ENCODE data around the gene HES7.
"Not testable (repeated sequence)": the region's sequence is repeated elsewhere in the genome, so short reads cannot be mapped to it uniquely, and the experiment has no call there.

Gene HES7

DNA sequence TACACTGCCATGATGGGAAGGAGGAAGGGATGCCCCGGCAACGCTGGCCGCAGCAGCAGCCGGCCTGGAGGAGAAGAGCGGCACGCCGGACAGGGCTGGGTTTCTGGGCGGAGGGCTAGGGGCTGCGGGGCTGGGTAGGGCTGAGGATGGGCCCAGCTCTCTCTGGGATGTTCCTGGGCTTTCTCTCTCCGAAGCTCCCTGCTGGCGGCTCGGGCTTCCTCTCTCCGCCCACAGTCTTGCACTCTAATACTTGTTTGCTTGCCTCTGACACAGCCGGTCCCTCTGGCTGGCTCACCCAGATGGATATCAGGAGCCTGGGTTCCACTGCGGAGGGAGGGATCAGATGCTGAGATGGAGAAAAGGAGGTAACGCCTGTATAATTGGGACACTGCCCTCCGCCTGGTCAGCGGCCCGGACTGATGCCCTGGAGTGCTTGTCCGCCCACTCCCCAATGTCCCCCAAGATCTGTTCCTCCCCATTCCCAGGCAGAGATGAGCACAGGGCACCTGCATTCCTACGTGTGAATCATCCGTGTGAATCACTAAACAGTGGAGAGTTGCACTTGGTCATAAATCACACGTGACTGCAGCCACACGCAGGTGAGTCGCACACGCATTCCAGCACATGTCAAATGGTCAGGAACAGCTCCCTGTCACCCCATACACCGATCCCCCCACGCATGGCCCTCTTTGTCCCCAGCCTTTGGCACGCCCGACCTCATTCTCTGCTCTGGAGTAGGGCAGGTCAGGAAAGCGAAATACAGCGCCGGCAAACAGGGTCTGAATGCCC lies 5.7 kb downstream of the HES7 start, which contains the start of gene ALOXE3:
ALOXE3 (minus strand) TSS at position 535 of the 789 bp plus-strand sequence; CDS start at position 11, 524 bp downstream.
- peaks cover 32% of the 10 kb centered on the region for H3K27me3 ChIP-seq (ENCODE audit: control insufficient read depth, insufficient read depth, low read length)

DNA sequence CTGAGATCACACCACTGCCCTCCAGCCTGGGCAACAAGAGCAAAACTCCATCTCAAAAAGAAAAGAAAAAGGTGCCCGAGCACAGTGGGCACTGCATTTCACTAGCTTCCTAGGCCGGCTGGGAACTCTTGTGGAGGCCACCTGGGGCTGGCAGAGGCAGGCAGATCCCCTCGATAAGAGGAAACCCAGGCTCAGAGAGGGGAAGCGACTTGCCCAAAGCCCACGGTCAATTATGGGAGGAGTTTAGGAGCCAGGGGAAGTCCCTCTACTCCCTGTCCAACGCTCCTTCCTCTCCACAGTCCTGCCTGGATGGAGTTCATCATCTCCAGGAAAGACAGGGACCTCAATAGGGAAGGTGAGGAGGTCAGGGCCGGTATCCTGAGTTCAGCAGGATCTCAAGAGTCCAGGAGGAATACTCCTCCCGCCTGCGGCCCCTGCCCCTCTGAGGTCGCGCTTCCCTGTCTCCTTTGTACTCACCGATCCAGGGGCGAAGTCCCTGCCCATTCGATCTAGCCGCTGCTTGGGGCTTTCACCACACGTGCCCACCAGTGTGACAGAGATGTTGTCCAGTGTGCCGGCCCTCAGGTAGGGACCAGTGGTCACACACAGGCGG lies 6.4 kb downstream of the HES7 start:
- peaks cover 39% of the 10 kb centered on the region for H3K27me3 ChIP-seq (ENCODE audit: control insufficient read depth, insufficient read depth, low read length)
- H3K9me3 ChIP-seq (replicated peaks; ENCODE audit: low read length), result no peaks in the 10 kb centered on the region
- H3K9ac ChIP-seq (ENCODE audit: low read depth, low read length), result peak overlapping the region; percentile 32
- H3K4me2 ChIP-seq (ENCODE audit: low read length), result peak overlapping the region; percentile 96
- peaks cover 17% of the 10 kb centered on the region for H3K4me1 ChIP-seq (ENCODE audit: control insufficient read depth, insufficient read depth, low read length)
- H3K4me3 ChIP-seq (ENCODE audit: low read length), result peak overlapping the region; percentile 70
- H3K36me3 ChIP-seq (ENCODE audit: insufficient read depth, low read length), result no peaks in the 10 kb centered on the region

More for the DNA sequence above, 5.7 kb downstream of the HES7 start, which contains the start of gene ALOXE3:
- Histone ChIP-seq H3K4me2 (ENCODE audit: low read length) (peak within 1 kb of the TSS; percentile 96), H3K36me3 (ENCODE audit: insufficient read depth, low read length) (no peaks in the 10 kb centered on the region), H3K9ac (ENCODE audit: low read depth, low read length) (peak within 1 kb of the TSS; percentile 60), H3K4me1 (ENCODE audit: control insufficient read depth, insufficient read depth, low read length) (peaks cover 24% of the 10 kb centered on the region), H3K9me3 (replicated peaks; ENCODE audit: low read length) (no peaks in the 10 kb centered on the region), H3K4me3 (ENCODE audit: low read length) (peak within 1 kb of the TSS; percentile 70)

DNA sequence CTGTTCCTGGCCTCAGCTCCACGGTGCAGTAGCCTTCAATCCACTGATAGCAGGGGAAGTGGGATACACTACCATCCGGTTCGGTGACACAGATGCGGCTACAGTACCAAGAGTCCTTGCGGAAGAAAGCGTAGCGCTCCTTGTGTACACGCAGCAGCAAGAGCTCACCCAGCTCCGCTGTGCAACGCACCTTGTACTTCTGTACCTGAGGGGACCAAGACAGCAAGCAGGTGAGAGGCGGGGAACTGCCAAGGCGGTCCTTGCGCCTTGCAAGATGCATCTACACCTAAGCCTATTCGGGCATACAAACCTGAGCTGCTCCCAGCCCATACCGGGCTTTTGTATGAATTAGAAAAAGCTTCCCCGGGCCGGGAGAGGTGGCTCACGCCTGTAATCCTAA lies 7.1 kb downstream of the HES7 start:
- Histone ChIP-seq H3K4me3 (ENCODE audit: low read length) (no peak overlapping the region), H3K36me3 (ENCODE audit: insufficient read depth, low read length) (no peaks in the 10 kb centered on the region), H3K27me3 (ENCODE audit: control insufficient read depth, insufficient read depth, low read length) (peaks cover 46% of the 10 kb centered on the region), H3K9me3 (replicated peaks; ENCODE audit: low read length) (no peaks in the 10 kb centered on the region), H3K4me1 (ENCODE audit: control insufficient read depth, insufficient read depth, low read length) (peaks cover 16% of the 10 kb centered on the region), H3K9ac (ENCODE audit: low read depth, low read length) (no peak overlapping the region), H3K4me2 (ENCODE audit: low read length) (no peak overlapping the region)

DNA sequence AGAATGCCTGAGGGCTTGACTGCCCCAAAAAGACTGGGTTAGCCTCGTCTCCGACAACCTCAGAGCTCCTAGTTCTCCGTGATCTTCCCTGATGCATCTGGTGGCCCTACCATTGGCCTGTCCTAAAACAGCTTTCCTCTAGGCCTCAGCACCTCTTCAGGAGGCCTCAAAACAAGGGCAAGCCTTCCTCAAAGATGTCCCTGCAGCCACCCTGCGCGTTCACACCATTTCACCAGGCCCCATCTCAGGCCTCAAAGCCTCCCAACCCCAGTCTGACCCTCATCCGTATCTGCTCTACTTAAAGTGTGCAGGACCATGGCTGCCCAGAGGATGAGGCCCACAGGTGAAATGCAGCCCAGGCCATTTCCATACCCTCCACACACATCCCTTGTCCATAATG lies 13.0 kb downstream of the HES7 start:
- no peaks in the 10 kb centered on the region for H3K36me3 ChIP-seq (ENCODE audit: insufficient read depth, low read length)
- peaks cover 6% of the 10 kb centered on the region for H3K4me1 ChIP-seq (ENCODE audit: control insufficient read depth, insufficient read depth, low read length)
- no peak overlapping the region for H3K9ac ChIP-seq (ENCODE audit: low read depth, low read length)
- H3K27me3 ChIP-seq (ENCODE audit: control insufficient read depth, insufficient read depth, low read length), result peaks cover 53% of the 10 kb centered on the region
- H3K4me3 ChIP-seq (ENCODE audit: low read length), result no peak overlapping the region
- H3K9me3 ChIP-seq (replicated peaks; ENCODE audit: low read length), result no peaks in the 10 kb centered on the region
- H3K4me2 ChIP-seq (ENCODE audit: low read length), result no peak overlapping the region

DNA sequence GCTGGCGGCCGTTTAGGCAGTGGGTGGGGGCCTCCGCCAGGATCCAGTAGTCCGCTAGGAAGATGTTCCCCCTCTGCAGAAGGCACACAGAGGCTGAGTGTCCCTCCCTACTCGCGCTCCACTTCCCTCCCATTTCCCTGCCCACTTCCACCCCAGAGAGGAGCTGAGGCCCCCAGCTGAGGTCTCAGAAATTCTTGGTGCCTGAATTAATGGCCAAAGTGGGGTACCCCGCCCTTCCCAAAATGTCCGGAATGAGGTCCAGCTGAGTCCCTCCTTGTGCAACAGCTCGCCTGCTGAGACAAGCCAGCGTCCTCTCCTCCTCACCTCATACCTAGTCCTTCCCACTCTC lies 13.5 kb downstream of the HES7 start:
- no peaks in the 10 kb centered on the region for H3K9me3 ChIP-seq (replicated peaks; ENCODE audit: low read length)
- H3K27me3 ChIP-seq (ENCODE audit: control insufficient read depth, insufficient read depth, low read length), result peaks cover 49% of the 10 kb centered on the region
- no peak overlapping the region for H3K4me3 ChIP-seq (ENCODE audit: low read length)
- H3K4me2 ChIP-seq (ENCODE audit: low read length), result peak overlapping the region; percentile 56
- no peak overlapping the region for H3K9ac ChIP-seq (ENCODE audit: low read depth, low read length)
- peaks cover 6% of the 10 kb centered on the region for H3K4me1 ChIP-seq (ENCODE audit: control insufficient read depth, insufficient read depth, low read length)
- no peaks in the 10 kb centered on the region for H3K36me3 ChIP-seq (ENCODE audit: insufficient read depth, low read length)

DNA sequence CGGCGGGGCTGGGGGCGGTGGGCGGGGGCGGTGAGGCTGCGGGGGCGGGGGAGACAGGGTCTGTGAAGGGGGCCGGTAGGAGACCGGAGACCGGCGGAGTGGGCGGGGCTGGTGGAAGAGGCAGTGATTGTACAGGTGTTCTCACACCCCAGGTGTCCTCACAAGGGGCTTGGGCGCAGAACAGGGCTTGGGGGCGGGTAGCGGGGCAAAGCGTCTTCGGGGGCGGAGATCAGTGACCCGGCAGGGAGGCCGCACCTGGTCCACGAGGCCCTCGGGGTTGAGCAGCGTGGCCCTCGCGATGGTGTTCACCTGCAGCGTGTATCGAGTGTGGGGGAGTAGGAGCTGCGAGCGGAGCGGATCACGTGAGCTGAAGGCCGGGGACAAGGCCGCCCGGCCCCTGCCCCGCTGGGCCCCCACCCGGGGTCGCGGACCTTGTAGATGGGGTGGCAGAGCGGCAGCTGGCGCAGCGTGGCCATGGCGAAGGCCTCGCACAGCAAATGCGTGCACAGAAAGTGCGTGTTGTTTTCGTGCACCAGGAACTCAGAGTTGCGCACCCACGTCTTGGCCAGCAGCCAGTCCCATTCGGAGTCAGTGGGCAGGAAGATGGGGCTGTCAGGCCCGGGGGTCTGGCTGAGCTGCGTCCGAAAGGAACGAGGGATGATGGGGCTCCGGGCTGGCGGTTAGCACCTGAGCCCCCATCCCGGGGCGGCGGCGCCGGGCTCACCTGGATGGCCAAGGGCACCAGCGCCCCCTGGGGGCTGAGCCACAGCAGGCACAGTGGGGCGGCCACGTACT lies 14.0 kb downstream of the HES7 start:
- Histone ChIP-seq H3K4me2 (ENCODE audit: low read length) (peak overlapping the region; percentile 56), H3K4me1 (ENCODE audit: control insufficient read depth, insufficient read depth, low read length) (peaks cover 6% of the 10 kb centered on the region), H3K9me3 (replicated peaks; ENCODE audit: low read length) (no peaks in the 10 kb centered on the region), H3K36me3 (ENCODE audit: insufficient read depth, low read length) (no peaks in the 10 kb centered on the region), H3K27me3 (ENCODE audit: control insufficient read depth, insufficient read depth, low read length) (peaks cover 48% of the 10 kb centered on the region), H3K9ac (ENCODE audit: low read depth, low read length) (no peak overlapping the region), H3K4me3 (ENCODE audit: low read length) (no peak overlapping the region)

DNA sequence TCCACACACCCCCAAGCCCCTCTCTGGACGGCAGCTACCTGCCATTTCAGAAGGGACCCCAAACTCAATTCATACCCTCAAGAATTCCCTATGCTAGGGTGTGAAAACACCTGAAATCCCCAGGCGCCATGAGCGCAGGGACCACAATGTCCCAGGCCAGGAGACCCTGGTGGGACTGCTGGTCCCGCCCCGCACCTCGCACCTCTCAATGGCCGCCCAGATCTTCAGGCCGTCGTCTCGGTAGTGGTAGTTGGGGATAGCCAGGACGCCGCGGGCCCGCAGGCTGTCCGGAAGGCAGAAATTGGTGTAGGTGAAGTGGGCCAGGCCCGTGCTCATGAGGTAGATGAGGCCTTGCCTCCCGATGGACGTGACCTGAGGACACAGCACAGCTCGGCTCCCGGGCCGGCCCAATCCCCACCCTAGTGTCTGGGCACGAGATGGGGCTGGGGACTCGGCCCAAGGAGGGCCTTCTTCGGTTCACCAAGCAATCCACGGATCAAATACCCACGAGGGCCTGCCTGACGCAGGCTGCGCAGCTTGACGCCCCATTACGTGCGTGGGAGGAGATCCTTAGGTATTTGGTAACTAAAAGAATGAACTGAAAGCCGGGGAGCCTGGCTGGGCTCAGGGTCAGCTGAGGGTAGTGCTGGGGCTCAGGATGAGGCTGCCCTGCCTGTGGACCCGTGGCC lies 14.8 kb downstream of the HES7 start:
- H3K4me3 ChIP-seq (ENCODE audit: low read length), result no peak overlapping the region

DNA sequence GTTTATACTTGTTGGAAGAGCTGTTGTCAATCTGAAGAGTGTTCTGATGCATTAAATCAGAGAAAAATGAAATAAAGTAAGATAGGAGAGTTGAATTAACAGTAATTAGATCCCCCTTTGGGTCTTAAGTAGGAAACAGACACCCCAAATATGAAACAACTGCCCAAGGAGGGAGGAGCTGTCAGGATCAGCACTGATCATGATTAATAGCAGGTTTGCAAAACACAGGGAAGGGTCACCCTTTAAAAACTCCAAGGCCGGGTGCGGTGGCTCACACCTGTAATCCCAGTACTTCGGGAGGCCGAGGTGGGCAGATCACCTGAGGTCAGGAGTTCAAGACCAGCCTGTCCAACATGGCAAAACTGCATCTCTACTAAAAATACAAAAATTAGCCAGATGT lies 16.9 kb downstream of the HES7 start:
- H3K4me2 ChIP-seq (ENCODE audit: low read length); H3K4me3 ChIP-seq (ENCODE audit: low read length); H3K36me3 ChIP-seq (ENCODE audit: insufficient read depth, low read length); H3K9me3 ChIP-seq (replicated peaks; ENCODE audit: low read length); H3K9ac ChIP-seq (ENCODE audit: low read depth, low read length): not testable (repeated sequence)
- peaks cover 10% of the 10 kb centered on the region for H3K4me1 ChIP-seq (ENCODE audit: control insufficient read depth, insufficient read depth, low read length)
- peaks cover 30% of the 10 kb centered on the region for H3K27me3 ChIP-seq (ENCODE audit: control insufficient read depth, insufficient read depth, low read length)

More for the DNA sequence above, 14.8 kb downstream of the HES7 start:
- peaks cover 6% of the 10 kb centered on the region for H3K4me1 ChIP-seq (ENCODE audit: control insufficient read depth, insufficient read depth, low read length)
- peaks cover 42% of the 10 kb centered on the region for H3K27me3 ChIP-seq (ENCODE audit: control insufficient read depth, insufficient read depth, low read length)
- no peaks in the 10 kb centered on the region for H3K36me3 ChIP-seq (ENCODE audit: insufficient read depth, low read length)
- no peak overlapping the region for H3K4me2 ChIP-seq (ENCODE audit: low read length)
- H3K9me3 ChIP-seq (replicated peaks; ENCODE audit: low read length), result no peaks in the 10 kb centered on the region
- H3K9ac ChIP-seq (ENCODE audit: low read depth, low read length), result no peak overlapping the region

DNA sequence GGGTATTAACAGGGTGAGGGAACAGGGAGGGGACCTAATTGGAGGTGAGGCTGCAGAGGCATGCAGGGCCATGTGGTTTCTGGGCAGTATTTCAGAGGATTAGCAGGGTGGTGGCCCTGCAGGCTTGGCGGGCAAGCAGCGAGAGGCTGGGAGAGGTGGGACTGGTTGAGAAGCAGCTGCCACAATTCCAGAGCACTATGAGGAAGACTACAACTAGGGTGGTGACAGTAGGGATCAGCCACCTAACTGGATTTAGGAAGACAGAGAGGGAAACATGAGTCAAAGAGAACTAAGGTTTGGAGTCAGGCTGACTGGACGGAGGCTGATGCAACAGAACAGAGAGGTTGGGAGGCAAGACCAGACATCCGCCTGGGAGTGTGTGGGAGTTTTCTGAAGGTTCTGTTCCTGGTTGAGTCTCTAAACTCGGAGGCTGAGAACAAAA lies 17.9 kb downstream of the HES7 start:
- no peak overlapping the region for H3K4me2 ChIP-seq (ENCODE audit: low read length)
- H3K9ac ChIP-seq (ENCODE audit: low read depth, low read length), result no peak overlapping the region

DNA sequence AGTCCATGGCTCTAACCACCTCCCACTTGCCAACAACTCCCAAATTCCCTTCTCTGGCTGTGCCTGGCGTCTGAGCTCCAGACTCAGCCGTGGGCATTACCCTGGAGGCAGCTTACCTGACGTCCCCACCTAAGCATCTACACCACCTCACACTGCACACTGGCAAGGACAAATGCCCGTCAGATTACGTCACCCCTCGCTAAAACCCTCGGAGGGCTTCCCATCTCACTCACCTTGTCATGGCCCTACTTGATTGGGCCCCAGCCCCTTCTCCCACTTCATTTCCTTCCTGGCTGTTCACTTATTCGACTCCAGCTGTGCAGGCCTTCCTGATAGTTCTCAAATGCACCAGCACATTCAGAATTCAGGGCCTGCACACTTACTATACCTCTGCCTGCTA lies 19.0 kb downstream of the HES7 start:
- Histone ChIP-seq H3K4me2 (ENCODE audit: low read length) (no peak overlapping the region), H3K9me3 (replicated peaks; ENCODE audit: low read length) (no peaks in the 10 kb centered on the region), H3K4me1 (ENCODE audit: control insufficient read depth, insufficient read depth, low read length) (peaks cover 8% of the 10 kb centered on the region), H3K36me3 (ENCODE audit: insufficient read depth, low read length) (no peaks in the 10 kb centered on the region), H3K9ac (ENCODE audit: low read depth, low read length) (no peak overlapping the region), H3K4me3 (ENCODE audit: low read length) (no peak overlapping the region), H3K27me3 (ENCODE audit: control insufficient read depth, insufficient read depth, low read length) (peaks cover 11% of the 10 kb centered on the region)

More for the DNA sequence above, 17.9 kb downstream of the HES7 start:
- Histone ChIP-seq H3K36me3 (ENCODE audit: insufficient read depth, low read length) (no peaks in the 10 kb centered on the region), H3K4me1 (ENCODE audit: control insufficient read depth, insufficient read depth, low read length) (peaks cover 10% of the 10 kb centered on the region), H3K4me3 (ENCODE audit: low read length) (no peak overlapping the region), H3K27me3 (ENCODE audit: control insufficient read depth, insufficient read depth, low read length) (peaks cover 21% of the 10 kb centered on the region), H3K9me3 (replicated peaks; ENCODE audit: low read length) (no peaks in the 10 kb centered on the region)

DNA sequence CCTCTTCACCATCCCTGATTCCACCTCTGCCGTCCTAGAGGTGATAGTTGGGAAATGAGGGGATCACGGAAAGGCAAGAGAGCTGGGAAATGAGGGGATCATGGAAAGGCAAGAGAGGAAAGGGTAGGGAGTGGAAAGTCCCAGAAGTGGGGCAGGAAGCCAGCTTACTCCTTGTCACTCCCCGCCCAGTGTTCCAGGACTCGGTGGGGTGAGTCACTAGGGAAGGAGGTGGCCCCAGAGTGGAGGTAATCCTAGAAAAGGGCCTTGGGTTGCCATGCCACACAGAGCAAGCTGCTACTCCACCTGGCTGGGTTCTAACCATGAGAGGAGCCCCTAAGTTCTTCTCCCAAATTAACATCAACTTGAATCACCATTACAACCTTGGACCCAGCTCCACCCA lies 20.4 kb downstream of the HES7 start:
- no peak overlapping the region for H3K4me2 ChIP-seq (ENCODE audit: low read length)
- H3K4me3 ChIP-seq (ENCODE audit: low read length), result no peak overlapping the region
- no peak overlapping the region for H3K9ac ChIP-seq (ENCODE audit: low read depth, low read length)
- no peaks in the 10 kb centered on the region for H3K36me3 ChIP-seq (ENCODE audit: insufficient read depth, low read length)
- peaks cover 6% of the 10 kb centered on the region for H3K4me1 ChIP-seq (ENCODE audit: control insufficient read depth, insufficient read depth, low read length)
- H3K9me3 ChIP-seq (replicated peaks; ENCODE audit: low read length), result no peaks in the 10 kb centered on the region
- H3K27me3 ChIP-seq (ENCODE audit: control insufficient read depth, insufficient read depth, low read length), result peaks cover 10% of the 10 kb centered on the region

All from skeletal muscle satellite cell (primary cell).